Activated CD4-positive, CD25-positive, alpha-beta regulatory T cell treated with anti-CD3 and anti-CD28 coated beads, Interleukin-2, amount 50 U/mL, for 72 hours (primary cell): Measurements from ENCODE around the gene GPC1.

Source experiments
- DNase-seq: peaks from one replicate; pipeline ENCODE4 v3.0.0; 2021

Gene GPC1

GRCh38 chr2:240501531-240501991, 66.1 kb downstream of the GPC1 start:
- DNase-seq, result peak; percentile 23

DNA sequence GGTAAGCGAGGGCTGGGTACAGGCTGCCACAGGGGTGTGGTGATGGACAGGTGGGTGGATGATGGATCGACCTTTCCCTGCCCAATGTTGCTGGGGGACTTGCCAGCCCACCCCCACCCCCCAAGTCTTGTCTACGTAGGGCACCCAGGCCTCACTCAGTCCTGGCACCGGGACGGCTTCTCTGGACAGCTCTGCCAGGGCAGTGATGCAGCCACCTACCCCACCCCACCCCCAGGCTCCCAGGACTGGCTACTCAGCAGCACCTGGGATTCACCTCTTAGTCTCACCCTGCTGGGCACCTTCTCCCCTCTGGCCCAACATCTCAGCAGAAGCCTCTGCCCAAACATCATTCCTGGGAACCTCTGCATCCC, 66.6 kb downstream of the GPC1 start:
- no peak for DNase-seq

DNA sequence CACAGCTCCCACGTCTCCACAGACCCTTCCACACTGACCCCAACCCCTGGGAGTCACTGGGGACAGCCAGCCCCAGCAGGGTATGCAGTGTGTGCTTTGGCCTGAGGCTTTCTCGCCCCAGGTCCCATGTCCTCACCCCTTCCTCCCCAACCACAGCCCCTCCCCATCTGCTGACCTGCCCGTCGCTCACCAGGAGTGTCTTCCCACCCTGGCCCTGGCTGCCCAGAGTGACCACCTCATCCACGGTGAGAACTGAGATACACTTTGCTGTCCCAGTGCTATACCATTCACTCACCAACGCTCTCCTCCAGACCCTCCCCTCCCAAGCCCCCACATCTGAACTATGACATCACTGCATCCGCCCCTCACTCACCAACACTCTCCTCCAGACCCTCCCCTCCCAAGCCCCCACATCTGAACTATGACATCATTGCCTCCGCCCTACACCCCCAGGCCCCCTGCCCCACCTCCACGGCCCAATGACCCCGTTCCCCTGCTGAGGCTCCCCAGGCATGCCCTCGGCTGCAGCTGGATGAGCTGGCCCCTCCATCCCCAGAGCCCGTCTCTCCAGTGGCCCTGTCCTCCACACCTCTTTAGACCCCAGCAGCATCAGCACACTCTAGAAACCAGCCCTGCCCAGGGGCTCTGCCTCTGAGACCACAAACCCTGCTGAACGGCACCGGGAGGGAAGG, 67.1 kb downstream of the GPC1 start:
- DNase-seq, result peak; percentile 18

DNA sequence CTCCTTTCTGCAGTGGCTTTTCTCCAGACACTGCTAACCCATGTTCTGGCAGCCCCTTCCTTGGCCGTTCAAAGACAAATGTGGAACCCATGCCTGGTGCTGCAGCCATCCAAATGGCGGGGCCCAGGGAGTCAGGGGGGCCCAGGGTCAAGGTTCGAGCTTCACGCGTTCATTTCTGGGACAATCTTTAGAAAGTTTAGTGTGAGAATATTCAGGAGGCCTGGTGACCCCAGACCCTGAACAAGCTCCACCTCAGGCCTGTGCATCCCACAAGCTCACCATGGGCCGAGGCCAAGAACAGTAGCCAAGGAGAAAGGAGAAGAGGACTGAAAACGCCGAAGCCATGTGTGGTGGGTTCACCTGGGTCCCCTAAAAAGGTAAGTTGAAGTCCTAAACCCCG, 67.9 kb downstream of the GPC1 start:
- DNase-seq, result no peak

DNA sequence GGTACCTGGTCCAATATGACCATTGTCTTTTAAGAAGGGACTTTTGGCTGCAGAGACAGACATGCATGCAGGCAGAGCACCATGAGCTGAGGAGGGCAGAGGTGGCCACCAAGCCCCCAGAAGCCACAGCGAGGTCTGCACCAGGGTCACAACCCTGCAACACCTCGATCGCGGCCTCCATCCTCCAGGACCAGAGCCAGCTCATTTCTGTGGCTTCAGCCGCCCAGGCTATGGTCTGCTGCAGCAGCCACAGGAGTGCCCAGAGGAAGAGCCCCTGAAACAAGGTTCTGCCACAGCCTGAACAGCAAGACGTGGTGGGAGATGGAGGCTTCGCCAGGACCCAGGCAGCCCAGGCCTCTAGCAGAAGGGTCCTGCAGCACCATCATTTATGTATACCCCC, 68.4 kb downstream of the GPC1 start:
- no peak for DNase-seq

- peak; percentile 19 for DNase-seq
These were observed 70.4 kb downstream of the GPC1 start for GRCh38 chr2:240505910-240506309.

DNA sequence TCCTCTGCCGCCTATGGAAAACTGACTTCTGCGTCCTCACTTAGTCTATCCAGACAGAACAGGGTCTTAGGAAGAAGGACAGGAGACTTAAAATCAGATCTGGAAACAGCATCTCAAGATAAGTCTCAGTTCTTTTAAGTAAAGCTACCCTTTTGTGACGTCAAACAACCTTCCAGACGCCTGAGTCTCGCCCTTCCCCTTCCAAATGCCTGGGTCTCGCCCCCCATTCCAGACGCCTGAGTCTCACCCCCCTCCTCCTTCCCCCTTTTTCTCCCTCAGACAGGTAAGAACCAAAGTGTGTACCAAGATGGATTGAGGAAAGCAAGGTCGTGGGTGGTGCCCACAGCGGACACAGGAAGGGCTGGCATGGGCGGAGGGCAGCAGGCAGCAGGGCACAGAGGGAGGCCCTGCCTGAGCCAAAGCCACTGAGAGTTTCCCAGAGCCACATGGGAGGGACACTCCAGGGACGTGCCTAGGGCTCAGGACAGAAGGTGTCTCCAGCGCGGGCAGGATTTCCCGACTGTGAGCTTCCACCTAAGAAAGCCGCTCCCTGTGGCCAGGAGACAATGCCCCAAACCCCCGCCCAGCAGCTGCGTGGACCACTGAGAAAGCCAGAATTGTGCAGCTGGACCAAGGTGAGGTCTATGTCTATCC, 71.1 kb downstream of the GPC1 start:
- peak; percentile 19 for DNase-seq

DNA sequence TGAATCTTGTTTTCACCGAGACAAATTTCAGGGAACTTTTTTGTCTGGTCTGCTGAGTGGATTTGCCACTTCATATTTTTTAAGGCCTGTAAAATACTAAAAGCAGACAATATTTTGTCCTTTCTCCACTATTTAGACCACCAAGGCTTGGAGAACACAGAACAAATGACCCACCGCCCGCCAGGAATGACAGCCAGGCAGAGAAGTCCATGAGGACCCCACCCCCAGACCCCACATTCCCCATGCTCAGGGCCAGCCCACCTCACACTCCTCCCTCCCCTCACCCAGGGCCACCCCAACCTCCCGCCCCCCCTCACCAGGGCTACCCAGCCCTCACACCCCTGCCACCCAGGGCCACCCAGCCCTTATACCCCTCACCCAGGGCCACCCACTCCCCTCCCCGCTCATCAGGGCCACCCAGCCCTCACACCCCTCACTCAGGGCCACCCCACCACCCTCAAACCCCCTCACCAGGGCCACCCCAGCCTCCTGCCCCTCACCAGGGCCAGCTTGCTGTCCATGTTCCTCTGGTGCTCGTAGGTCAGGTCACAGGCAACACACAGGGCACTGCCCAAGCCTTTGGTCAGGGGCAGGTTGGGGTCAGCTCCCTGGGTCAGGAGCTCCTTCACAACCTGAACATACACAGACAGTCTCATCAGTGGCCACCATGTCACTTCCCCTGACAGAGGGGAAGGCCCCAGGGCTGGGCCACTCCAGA, 71.8 kb downstream of the GPC1 start:
- DNase-seq, result peak; percentile 21

GRCh38 chr2:240507778-240508251, 72.4 kb downstream of the GPC1 start:
- peak; percentile 21 for DNase-seq

DNA sequence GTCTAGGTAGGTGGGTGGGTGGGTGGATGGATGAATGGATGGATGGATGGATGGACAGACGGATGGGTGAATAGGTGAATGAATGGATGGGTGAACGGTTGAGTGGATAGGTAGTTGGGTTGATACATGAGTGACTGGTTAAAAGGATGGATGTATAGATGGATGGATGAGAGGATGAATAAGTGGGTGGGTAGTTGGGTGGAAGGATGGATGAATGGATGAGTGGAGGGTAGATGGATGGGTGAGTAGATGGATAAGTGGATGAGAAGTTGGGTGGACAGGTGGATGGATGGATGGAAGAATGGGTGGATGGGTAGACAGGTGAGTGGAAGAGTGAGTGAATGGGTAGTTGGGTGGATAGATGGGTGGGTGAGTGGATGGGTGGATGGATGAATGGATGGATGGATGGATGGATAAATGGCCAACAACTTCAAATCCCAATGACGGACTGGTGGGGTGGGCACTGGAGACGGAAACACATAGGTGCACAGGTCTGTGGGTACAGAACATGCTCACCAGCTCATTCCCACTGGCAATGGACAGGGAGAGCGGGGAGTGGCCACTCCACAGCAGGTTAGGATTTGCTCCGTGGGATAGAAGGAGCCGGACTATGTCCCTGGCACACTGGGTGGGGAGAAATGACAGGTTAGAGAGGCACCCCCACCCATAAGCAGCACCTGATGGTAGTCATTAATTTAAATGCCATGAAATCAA, 73.5 kb downstream of the GPC1 start:
- no peak for DNase-seq

- DNase-seq, result no peak
These were observed 74.4 kb downstream of the GPC1 start for GRCh38 chr2:240509667-240510512.

GRCh38 chr2:240510513-240511210, 75.2 kb downstream of the GPC1 start:
- DNase-seq, result peak; percentile 22

- peak; percentile 23 for DNase-seq
These were observed 76.1 kb downstream of the GPC1 start for GRCh38 chr2:240511351-240512108.

DNA sequence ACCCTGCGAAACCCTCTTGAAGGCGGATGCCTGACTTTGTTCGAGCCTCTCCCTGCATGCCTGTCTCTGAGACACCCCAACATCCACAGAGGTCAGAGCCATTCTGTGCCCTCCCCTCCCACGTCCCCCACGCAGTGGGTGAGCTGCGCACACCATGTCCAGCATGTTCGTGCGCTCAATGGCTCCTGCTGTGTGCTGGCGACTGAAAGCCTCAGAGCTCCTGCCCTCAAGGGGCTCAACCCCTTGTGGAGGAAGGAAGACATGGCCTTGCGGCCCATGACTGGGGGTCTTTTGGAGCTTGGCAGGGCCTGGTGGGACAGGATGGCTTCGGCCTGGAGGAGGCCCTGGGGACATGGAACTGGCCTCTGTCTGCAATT, 76.6 kb downstream of the GPC1 start:
- no peak for DNase-seq

- DNase-seq, result no peak
These were observed 77.4 kb downstream of the GPC1 start for GRCh38 chr2:240512666-240513535.

- DNase-seq, result peak; percentile 85
These were observed 78.3 kb downstream of the GPC1 start for GRCh38 chr2:240513549-240514287.

- peak; percentile 27 for DNase-seq
These were observed 79.2 kb downstream of the GPC1 start for GRCh38 chr2:240514631-240515030.

- no peak for DNase-seq
These were observed 81.9 kb downstream of the GPC1 start for GRCh38 chr2:240517342-240517741.
